Measurements from ENCODE around the gene DGCR6L.
"Not testable (repeated sequence)": the region's sequence is repeated elsewhere in the genome, so short reads cannot be mapped to it uniquely, and the experiment has no call there.

Gene DGCR6L

DNA sequence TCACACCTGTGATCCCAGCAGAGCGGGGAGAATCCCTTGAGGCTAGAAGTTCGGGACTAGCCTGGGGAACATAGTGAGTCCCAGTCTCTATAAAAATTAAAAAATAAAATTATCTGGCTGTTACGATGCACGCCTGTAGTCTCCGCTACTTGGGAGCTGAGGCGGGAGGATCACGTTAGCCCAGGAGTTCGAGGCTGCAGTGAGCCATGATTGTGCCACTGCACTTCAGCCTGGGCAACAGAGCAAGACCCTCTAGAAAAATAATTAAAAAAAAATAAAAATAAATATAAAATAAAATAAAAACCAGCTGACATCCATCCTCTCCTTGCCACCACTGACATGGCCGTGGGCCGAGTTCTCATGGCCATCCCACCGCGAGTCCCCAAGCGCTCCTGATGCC lies 44.0 kb downstream of the DGCR6L start:
- no peak for DNase-seq (ENCODE audit: low read depth in 2 of 2)

DNA sequence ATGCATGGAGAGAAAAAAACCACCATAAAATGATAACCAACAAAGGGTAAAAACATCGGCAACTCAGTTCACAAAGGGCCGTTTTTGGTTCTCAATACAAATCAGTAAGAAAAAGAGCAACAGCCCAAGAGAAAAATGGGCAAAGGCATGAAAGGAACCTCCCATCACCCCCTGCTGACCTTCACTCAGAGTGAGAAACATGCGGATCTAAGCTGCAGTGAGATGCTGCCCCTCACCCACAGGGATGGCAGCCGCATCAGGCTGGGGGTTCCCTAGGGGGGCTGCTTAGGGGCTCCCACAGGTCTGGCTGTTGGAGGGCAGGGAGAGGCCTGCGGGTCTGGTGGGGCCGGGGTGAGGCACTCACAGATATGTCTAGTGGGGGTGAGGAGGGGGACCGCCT lies 44.5 kb downstream of the DGCR6L start:
- DNase-seq (ENCODE audit: low read depth in 2 of 2): not testable (repeated sequence)

DNA sequence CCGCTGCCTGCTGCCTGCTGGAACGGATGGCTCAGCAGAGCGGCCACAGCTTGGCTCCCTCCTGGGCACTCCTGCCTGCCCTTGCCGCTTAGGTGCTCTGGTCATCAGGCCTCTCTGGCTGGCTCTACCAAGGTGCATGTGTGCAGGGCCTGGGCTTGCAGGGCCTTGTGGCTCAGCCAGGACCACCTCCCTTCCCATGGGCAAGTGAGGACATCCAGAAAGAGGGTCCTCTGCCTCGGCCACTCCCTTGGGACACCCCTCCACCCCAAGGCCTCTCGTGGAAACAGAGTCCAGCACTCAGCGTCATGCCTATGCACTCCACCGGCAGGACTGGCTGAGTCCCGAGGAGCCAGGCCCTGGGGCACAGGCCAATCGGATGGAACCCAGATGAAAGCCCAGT lies 45.5 kb downstream of the DGCR6L start:
- DNase-seq (ENCODE audit: low read depth in 2 of 2): not testable (repeated sequence)

DNA sequence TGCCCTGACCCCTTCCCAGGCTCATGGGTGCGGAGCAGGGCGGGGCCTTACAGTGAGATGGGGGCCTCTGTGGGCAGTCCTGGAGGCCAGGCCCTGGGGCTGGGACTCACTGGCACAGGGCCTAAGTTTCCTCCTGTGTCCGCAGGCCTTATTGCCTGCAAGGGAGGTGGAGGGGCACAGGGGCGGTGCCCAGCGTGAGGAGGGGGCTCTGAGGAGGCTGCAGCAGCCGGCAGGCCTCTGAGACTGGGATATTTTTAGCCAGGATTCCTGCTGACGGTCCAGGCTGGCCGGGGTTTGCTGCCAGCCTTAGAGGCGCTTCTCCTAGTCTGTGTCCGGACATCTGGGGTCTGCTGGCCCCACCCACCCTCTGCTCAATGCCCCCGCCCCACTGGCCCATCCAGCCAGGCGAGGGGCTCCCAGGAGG lies 46.1 kb downstream of the DGCR6L start:
- no peak for DNase-seq (ENCODE audit: low read depth in 2 of 2)

DNA sequence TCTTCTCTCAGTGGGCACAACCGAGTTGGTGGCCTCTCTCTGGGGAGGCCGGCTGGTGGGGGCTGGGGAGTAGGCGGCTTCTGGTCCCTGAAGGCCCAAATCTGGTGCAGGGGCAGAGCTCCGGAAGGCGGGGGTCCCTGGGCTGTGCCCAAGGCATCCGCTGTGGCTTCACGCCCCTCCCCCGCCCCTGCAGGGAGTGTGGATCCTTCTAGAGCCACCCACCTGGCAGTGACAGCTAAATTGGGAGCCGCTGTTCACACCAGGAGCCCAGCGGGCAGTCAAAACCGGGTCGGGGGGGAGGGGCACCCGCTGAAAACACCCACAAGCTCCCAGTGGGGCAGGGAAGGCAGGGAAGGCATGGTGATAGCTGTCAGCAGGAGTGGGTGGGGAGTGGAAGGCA lies 47.2 kb downstream of the DGCR6L start:
- DNase-seq (ENCODE audit: low read depth in 2 of 2): no peak

DNA sequence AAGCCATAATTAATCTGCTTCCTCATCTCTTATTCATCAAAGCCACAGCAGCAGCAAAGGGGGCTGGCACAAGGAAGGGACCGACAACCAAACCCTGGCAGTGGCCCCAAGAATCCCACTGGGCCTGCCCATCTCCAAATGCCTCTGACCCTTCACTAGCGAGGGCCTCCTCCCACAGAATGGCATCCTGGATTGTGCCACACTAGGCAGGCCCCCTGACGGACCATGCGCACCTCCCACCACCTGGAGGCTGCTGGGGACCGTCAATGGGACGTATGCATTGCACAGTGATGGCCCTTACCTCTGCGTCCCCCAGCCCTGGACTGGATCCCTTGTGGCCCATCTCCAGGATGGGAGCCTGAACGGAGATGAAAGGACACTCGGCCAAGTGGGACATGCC lies 47.7 kb downstream of the DGCR6L start:
- no peak for DNase-seq (ENCODE audit: low read depth in 2 of 2)

DNA sequence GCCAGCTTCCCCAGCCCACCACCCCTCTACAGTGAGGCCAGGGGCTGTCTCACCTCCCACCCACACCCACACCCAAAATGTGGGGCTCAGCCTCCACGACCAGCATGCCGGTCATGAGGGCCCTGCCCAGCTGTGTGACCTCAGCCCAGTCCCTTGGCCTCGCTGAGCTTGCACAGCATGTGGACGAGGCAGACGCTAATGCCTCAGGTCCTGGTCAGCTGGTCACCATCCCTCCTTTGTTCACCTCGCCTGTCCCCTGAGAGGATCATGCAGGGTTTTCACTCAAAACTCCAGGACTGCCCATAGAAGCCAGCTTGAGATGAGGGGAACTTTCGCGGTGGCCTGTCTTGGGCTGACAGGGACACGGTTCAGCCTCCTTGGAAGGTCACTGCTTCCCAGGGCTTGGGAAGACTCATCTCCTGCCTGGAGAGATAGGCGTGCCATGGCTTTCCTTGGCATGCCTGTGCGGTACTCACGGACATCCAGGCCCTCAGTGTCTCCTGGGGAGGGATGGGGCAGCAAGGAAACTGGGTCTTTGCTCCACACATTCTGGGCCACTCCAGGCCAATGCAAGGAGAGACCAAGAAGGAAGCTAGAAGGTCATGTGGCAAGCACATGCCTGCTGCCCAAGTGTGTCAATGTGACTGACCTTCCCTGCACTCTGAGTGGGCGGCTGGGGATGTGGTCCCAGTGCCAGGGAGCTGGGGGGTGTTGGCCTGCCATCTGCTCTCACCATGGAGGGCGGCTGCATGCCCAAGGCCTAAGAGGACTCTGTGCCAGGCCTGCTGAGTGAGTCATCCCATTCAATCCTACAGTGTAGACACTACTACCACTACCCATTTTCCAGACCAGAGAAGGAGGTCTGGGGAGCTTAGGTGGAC lies 48.5 kb downstream of the DGCR6L start:
- no peak for DNase-seq (ENCODE audit: low read depth in 2 of 2)

- DNase-seq (ENCODE audit: low read depth in 2 of 2): not testable (repeated sequence)
These were observed 49.4 kb downstream of the DGCR6L start for GRCh38 chr22:20270190-20271113.

- DNase-seq (ENCODE audit: low read depth in 2 of 2): not testable (repeated sequence)
These were observed 50.2 kb downstream of the DGCR6L start for GRCh38 chr22:20269673-20270072.

- DNase-seq (ENCODE audit: low read depth in 2 of 2): not testable (repeated sequence)
These were observed 50.7 kb downstream of the DGCR6L start for GRCh38 chr22:20269201-20269600.

GRCh38 chr22:20268279-20269012 lies 51.4 kb downstream of the DGCR6L start, which contains the start of gene RTN4R:
RTN4R (minus strand) TSS chr22:20268318; CDS start chr22:20268092, 226 bp downstream.
- DNase-seq (ENCODE audit: low read depth in 2 of 2): peak in 1 of 2 donors; percentile 6

DNA sequence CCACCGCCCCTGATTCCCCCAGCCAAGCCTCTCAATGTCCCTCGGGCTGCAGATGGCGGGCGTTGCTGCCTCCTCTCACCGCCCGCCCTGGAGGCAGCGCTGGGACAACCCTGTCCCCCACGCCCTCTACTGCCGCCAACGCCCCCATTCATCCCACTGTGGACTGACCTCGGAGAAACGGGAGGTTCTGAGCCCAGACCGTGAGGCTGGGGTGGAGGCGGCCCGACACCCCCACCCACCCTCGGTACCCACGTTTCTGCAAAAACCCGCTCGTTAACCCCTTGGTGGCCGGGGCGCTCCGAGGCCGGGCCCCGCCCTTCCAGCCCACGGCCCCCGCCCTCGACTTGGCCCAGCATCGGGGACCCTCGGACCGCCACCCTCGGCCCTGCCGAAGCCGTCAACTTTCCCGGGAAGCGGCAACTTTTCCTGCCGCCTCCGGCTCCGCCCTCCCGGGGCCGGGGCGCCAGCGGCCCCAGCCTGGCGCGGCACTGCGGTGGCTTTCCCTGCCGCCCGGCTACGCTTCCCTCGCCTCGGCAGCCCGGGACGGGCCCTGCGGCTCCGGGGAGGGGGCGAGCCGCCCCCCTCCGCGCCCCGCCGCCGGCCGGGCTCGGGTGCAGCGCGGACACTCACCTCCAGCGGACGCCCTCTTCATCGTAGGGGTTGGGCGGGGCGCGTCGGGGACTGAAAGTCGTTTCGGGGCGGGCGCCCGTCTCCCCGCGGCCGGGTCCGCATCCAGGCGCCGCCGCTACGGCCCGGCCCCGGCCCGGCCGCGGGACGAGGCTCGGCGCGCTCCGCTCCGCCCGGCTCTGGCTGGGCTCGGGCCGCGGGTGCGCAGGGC lies 52.2 kb downstream of the DGCR6L start:
- no peak for DNase-seq (ENCODE audit: low read depth in 2 of 2)

GRCh38 chr22:20266667-20267440 lies 53.0 kb downstream of the DGCR6L start:
- not testable (repeated sequence) for DNase-seq (ENCODE audit: low read depth in 2 of 2)

DNA sequence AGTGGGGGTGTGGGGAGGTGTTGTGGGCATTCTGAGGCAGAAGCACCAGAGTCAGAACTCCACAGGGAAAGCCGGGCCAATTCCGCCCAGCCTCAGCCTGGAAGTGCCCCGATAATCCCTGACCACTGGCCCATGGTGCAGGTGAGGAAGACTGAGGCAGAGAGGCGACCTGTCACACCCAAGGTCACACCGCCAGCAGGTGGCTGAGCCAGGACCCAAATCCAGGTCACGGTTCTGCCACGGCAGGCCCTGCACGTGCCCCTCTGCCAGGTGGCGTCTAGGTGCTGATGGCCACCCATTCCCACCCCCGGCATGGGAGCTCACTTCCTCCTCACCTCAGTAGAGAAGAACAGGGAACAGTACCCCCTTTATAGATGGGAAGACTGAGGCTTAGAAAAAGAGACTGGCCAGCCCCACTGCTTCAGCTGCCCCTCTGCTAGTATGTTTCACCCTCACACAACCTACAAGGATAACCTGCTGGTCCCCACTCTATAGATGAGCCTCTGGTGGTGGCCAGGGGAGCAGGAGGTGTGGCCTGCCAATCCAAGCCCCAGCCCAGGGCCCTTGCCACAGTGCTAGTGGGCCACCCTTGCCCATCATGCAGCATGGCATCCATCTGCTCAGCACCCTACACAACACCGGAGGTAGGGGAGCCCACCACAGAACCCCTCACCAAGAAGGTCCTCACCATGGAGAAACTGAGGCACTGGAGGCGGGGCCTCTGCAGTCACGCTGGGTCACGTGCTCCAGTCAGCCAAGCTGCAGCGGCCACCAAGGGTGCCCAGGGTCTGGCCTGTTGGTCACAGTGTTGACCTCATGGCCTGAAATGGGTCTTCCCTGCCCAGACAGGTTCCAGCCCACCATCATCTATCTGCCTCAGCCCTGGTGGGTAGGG lies 53.8 kb downstream of the DGCR6L start:
- DNase-seq (ENCODE audit: low read depth in 2 of 2): not testable (repeated sequence)

- no peak for DNase-seq (ENCODE audit: low read depth in 2 of 2)
These were observed 55.0 kb downstream of the DGCR6L start for GRCh38 chr22:20264614-20265452.

Data from stimulated activated CD8-positive, alpha-beta memory T cell treated with anti-CD3 and anti-CD28 coated beads, Interleukin-7, amount 100 ng/mL, for 1 hour (primary cell).